Neural cell (in vitro differentiated cells): ENCODE data around the gene CUL2. TPM values are rescaled to one million over a fixed set of nuclear protein-coding genes. Genes with fewer than 3 reads are reported as not detected.

Experiments
- H2AFZ ChIP-seq: fragments of 200-600, 300-800 bp; sonication (generic), shearing (Covaris generic); 2 replicates; pipeline ENCODE4 v1.6.0; 2014; ENCODE audit warnings: low read depth, mild to moderate bottlenecking, antibody characterized with exemption, low read length, moderate library complexity
- H3F3A ChIP-seq: fragments of 200-600 bp; shearing (Covaris generic); 2 replicates; pipeline ENCODE4 v1.6.1; 2016; ENCODE audit warnings: mild to moderate bottlenecking, moderate library complexity, mixed read lengths, antibody characterized with exemption, low read length; ENCODE audit not compliant: insufficient read depth, poor library complexity, severe bottlenecking
- H3K27ac ChIP-seq: fragments of 200-600, 300-800 bp; sonication (generic), shearing (Covaris generic); 2 replicates; pipeline ENCODE4 v1.5.1; 2014; ENCODE audit warnings: mild to moderate bottlenecking, low read length, moderate library complexity
- H3K27me3 ChIP-seq: fragments of 300-800, 200-600 bp; sonication (generic), shearing (Covaris generic); 2 replicates; pipeline ENCODE4 v1.6.0; 2014; ENCODE audit warnings: mild to moderate bottlenecking, low read depth, low read length, moderate library complexity; ENCODE audit not compliant: insufficient read depth
- H3K36me3 ChIP-seq: fragments of 300-800, 200-600 bp; sonication (generic), shearing (Covaris generic); 2 replicates; pipeline ENCODE4 v1.5.1; 2014; ENCODE audit warnings: mild to moderate bottlenecking, antibody characterized with exemption, low read length, moderate library complexity; ENCODE audit not compliant: insufficient read depth
- H3K4me2 ChIP-seq: fragments of 300-800, 200-600 bp; sonication (generic), shearing (Covaris generic); 2 replicates; pipeline ENCODE4 v1.6.0; 2014; ENCODE audit warnings: mild to moderate bottlenecking, low read length
- H3K4me3 ChIP-seq: fragments of 300-800, 200-600 bp; sonication (generic), shearing (Covaris generic); 2 replicates; pipeline ENCODE4 v1.5.1; 2014; ENCODE audit warnings: mild to moderate bottlenecking, low read length, moderate library complexity
- H3K79me2 ChIP-seq: fragments of 200-600 bp; shearing (Covaris generic); replicated peaks from 2 replicates; pipeline ENCODE4 v1.6.0; 2014; ENCODE audit warnings: mild to moderate bottlenecking, low read length, moderate library complexity; ENCODE audit not compliant: insufficient read depth
- H3K9ac ChIP-seq: fragments of 300-800, 200-600 bp; sonication (generic), shearing (Covaris generic); 2 replicates; pipeline ENCODE4 v1.6.1; 2016; ENCODE audit warnings: mild to moderate bottlenecking, low read length, mixed read lengths
- H3K9me2 ChIP-seq: fragments of 200-600 bp; shearing (Covaris generic); 2 replicates; pipeline ENCODE4 v1.6.1; 2016; ENCODE audit warnings: mild to moderate bottlenecking, low read length, mixed read lengths; ENCODE audit not compliant: insufficient read depth
- H3K9me3 ChIP-seq: fragments of 200-600, 300-800 bp; sonication (generic), shearing (Covaris generic); 2 replicates; pipeline ENCODE4 v1.6.1; 2016; ENCODE audit warnings: mild to moderate bottlenecking, mixed run types, low read length, moderate library complexity, mixed read lengths
- H4K20me1 ChIP-seq: fragments of 200-600 bp; shearing (Covaris generic); 2 replicates; pipeline ENCODE4 v1.6.1; 2016; ENCODE audit warnings: mild to moderate bottlenecking, mixed run types; ENCODE audit not compliant: insufficient read depth
- CTCF ChIP-seq: fragments of 450-650 bp; IDR thresholded peaks from 2 replicates; pipeline ENCODE4 v1.5.1; 2014; ENCODE audit warnings: antibody characterized with exemption, mild to moderate bottlenecking, moderate library complexity; ENCODE audit not compliant: poor library complexity, severe bottlenecking
- EP300 ChIP-seq: fragments of 450-650 bp; conservative IDR thresholded peaks from 2 replicates; pipeline ENCODE4 v1.6.1; 2014; ENCODE audit warnings: antibody characterized with exemption, mild to moderate bottlenecking, moderate library complexity; ENCODE audit not compliant: poor library complexity, severe bottlenecking
- EZH2 ChIP-seq: fragments of 200-600, 300-800 bp; shearing (Covaris generic), sonication (generic); IDR thresholded peaks from 2 replicates; pipeline ENCODE4 v1.6.1; 2014; ENCODE audit warnings: antibody characterized with exemption, low read length, borderline replicate concordance, mild to moderate bottlenecking; ENCODE audit not compliant: insufficient read depth, poor library complexity, severe bottlenecking
- MXI1 ChIP-seq: fragments of 450-650 bp; conservative IDR thresholded peaks from 2 replicates; pipeline ENCODE4 v1.6.1; 2014; ENCODE audit warnings: antibody characterized with exemption, mild to moderate bottlenecking; ENCODE audit not compliant: poor library complexity, severe bottlenecking
- POLR2AphosphoS5 ChIP-seq: IDR thresholded peaks from 2 replicates; pipeline ENCODE4 v1.6.1; 2012
- RAD21 ChIP-seq: fragments of 450-650 bp; conservative IDR thresholded peaks from 2 replicates; pipeline ENCODE4 v1.6.1; 2014; ENCODE audit warnings: antibody characterized with exemption, mild to moderate bottlenecking, moderate library complexity
- REST ChIP-seq: IDR thresholded peaks from 2 replicates; pipeline ENCODE4 v1.6.1; 2012; ENCODE audit warnings: borderline replicate concordance
- SMC3 ChIP-seq: fragments of 450-650 bp; conservative IDR thresholded peaks from 2 replicates; pipeline ENCODE4 v1.6.1; 2014; ENCODE audit warnings: antibody characterized with exemption, mild to moderate bottlenecking, moderate library complexity; ENCODE audit not compliant: poor library complexity
- TAF1 ChIP-seq: IDR thresholded peaks from 2 replicates; pipeline ENCODE4 v1.6.1; 2012; ENCODE audit warnings: low read depth
- polyA plus RNA-seq: library from polyadenylated mRNA; depleted of rRNA; stranded (reverse); fragments of >200 nt; gene quantifications from 2 replicates; pipeline ENCODE4 v1.2.3, GENCODE V29; 2014

CUL2 gene
- polyA plus RNA-seq, 1 donor from 2014 or later, result 40.5 TPM

GRCh38 chr10:35040760-35041501 is 49.2 kb downstream of the CUL2 start:
- no peaks in the 10 kb centered on the region for H3K79me2 ChIP-seq
- H3K4me3 ChIP-seq, result no peak overlapping the region
- H3K36me3 ChIP-seq, result no peaks in the 10 kb centered on the region
- no peak overlapping the region for H3K27ac ChIP-seq
- H4K20me1 ChIP-seq, result no peaks in the 10 kb centered on the region
- TF ChIP-seq POLR2AphosphoS5 (no peak), TAF1 (no peak), SMC3 (no peak), CTCF (no peak), REST (no peak), EZH2 (no peak), EP300 (no peak), RAD21 (no peak), MXI1 (no peak)
- no peaks in the 10 kb centered on the region for H3K9me3 ChIP-seq
- no peaks in the 10 kb centered on the region for H3F3A ChIP-seq
- no peaks in the 10 kb centered on the region for H3K27me3 ChIP-seq
- H3K4me2 ChIP-seq, result no peak overlapping the region
- no peak overlapping the region for H2AFZ ChIP-seq
- H3K9me2 ChIP-seq, result no peaks in the 10 kb centered on the region
- H3K9ac ChIP-seq, result no peak overlapping the region

GRCh38 chr10:35037104-35037503 is 53.0 kb downstream of the CUL2 start:
- H3K9ac ChIP-seq, result no peak overlapping the region
- no peaks in the 10 kb centered on the region for H3K9me2 ChIP-seq
- peaks cover 4% of the 10 kb centered on the region for H3K36me3 ChIP-seq
- H3K79me2 ChIP-seq, result no peaks in the 10 kb centered on the region
- H3K27ac ChIP-seq, result no peak overlapping the region
- no peak for TF ChIP-seq SMC3
- TF ChIP-seq REST, result no peak
- no peak for TF ChIP-seq EZH2
- TF ChIP-seq RAD21, result no peak
- no peaks in the 10 kb centered on the region for H3K9me3 ChIP-seq
- H3F3A ChIP-seq, result no peaks in the 10 kb centered on the region
- H3K4me3 ChIP-seq, result no peak overlapping the region
- H3K27me3 ChIP-seq, result no peaks in the 10 kb centered on the region
- H3K4me2 ChIP-seq, result no peak overlapping the region
- no peaks in the 10 kb centered on the region for H4K20me1 ChIP-seq
- H2AFZ ChIP-seq, result no peak overlapping the region
